Measurements from ENCODE around the gene SACS.
"Not testable (repeated sequence)": the region's sequence is repeated elsewhere in the genome, so short reads cannot be mapped to it uniquely, and the experiment has no call there.

SACS gene

GRCh38 chr13:23350009-23350408 lies 83.5 kb downstream of the SACS start:
- no peak for DNase-seq

GRCh38 chr13:23349161-23349897 lies 84.2 kb downstream of the SACS start:
- no peak for DNase-seq

GRCh38 chr13:23348262-23349127 lies 85.0 kb downstream of the SACS start:
- no peak for DNase-seq

- no peak for DNase-seq
Observed at GRCh38 chr13:23347601-23348000, 85.9 kb downstream of the SACS start.

- DNase-seq = no peak
Observed at GRCh38 chr13:23344931-23345595, 88.4 kb downstream of the SACS start.

GRCh38 chr13:23339225-23339624 lies 94.3 kb downstream of the SACS start:
- DNase-seq = no peak

- no peak for DNase-seq
Observed at GRCh38 chr13:23330356-23330755, 103.1 kb downstream of the SACS start.

- no peak for DNase-seq
Observed at GRCh38 chr13:23325191-23325590, 108.3 kb downstream of the SACS start.

GRCh38 chr13:23323946-23324709 lies 109.4 kb downstream of the SACS start:
- no peak for DNase-seq

- DNase-seq = peak; percentile 37 to 51
Observed at GRCh38 chr13:23322353-23323336, 110.9 kb downstream of the SACS start.

GRCh38 chr13:23321535-23322241 lies 111.8 kb downstream of the SACS start:
- DNase-seq = no peak

GRCh38 chr13:23320926-23321534 lies 112.5 kb downstream of the SACS start:
- no peak for DNase-seq

GRCh38 chr13:23319883-23320224 lies 113.6 kb downstream of the SACS start:
- no peak for DNase-seq

GRCh38 chr13:23314837-23315236 lies 118.7 kb downstream of the SACS start:
- not testable (repeated sequence) for DNase-seq

- DNase-seq = no peak
Observed at GRCh38 chr13:23292586-23292985, 140.9 kb downstream of the SACS start.

GRCh38 chr13:23289917-23290357 lies 143.6 kb downstream of the SACS start:
- no peak for DNase-seq

GRCh38 chr13:23288995-23289394 lies 144.5 kb downstream of the SACS start:
- no peak for DNase-seq

GRCh38 chr13:23288564-23288963 lies 144.9 kb downstream of the SACS start:
- no peak for DNase-seq

- DNase-seq = no peak
Observed at GRCh38 chr13:23279321-23279720, 154.2 kb downstream of the SACS start.

Measured in NCI-H187 (cell line).